Measurements from ENCODE around the gene PURB.
"Not testable (repeated sequence)": the region's sequence is repeated elsewhere in the genome, so short reads cannot be mapped to it uniquely, and the experiment has no call there.

PURB gene

GRCh38 chr7:44891372-44891771, 6.0 kb upstream of the PURB start:
- DNase-seq: peak; percentile 67

- no peak for DNase-seq
Measured at GRCh38 chr7:44889086-44889781, 3.9 kb upstream of the PURB start.

GRCh38 chr7:44887293-44887692, 2.0 kb upstream of the PURB start:
- DNase-seq: no peak

GRCh38 chr7:44884621-44885393, 523 bp downstream of the PURB start:
- peak; percentile 56 for DNase-seq

GRCh38 chr7:44883961-44884620, 1.2 kb downstream of the PURB start:
- DNase-seq: no peak

GRCh38 chr7:44882899-44883298, 2.4 kb downstream of the PURB start:
- no peak for DNase-seq

GRCh38 chr7:44881610-44882009, 3.7 kb downstream of the PURB start:
- no peak for DNase-seq

GRCh38 chr7:44881066-44881600, 4.2 kb downstream of the PURB start:
- no peak for DNase-seq

- DNase-seq: no peak
Measured at GRCh38 chr7:44880317-44881018, 4.9 kb downstream of the PURB start.

- DNase-seq: no peak
Measured at GRCh38 chr7:44876393-44876792, 8.9 kb downstream of the PURB start.

GRCh38 chr7:44875241-44875640, 10.1 kb downstream of the PURB start:
- DNase-seq: no peak

- DNase-seq: no peak
Measured at GRCh38 chr7:44872787-44873186, 12.5 kb downstream of the PURB start.

GRCh38 chr7:44871918-44872317, 13.4 kb downstream of the PURB start:
- not testable (repeated sequence) for DNase-seq

- not testable (repeated sequence) for DNase-seq
Measured at GRCh38 chr7:44870780-44871179, 14.6 kb downstream of the PURB start.

GRCh38 chr7:44870336-44870735, 15.0 kb downstream of the PURB start:
- not testable (repeated sequence) for DNase-seq

- no peak for DNase-seq
Measured at GRCh38 chr7:44867073-44867995, 18.0 kb downstream of the PURB start.

- not testable (repeated sequence) for DNase-seq
Measured at GRCh38 chr7:44861949-44862348, 23.4 kb downstream of the PURB start.

- DNase-seq: no peak
Measured at GRCh38 chr7:44858161-44858560, 27.2 kb downstream of the PURB start.

GRCh38 chr7:44854644-44855364, 30.5 kb downstream of the PURB start:
- DNase-seq: no peak

GRCh38 chr7:44853391-44853790, 31.9 kb downstream of the PURB start:
- DNase-seq: no peak

- DNase-seq: no peak
Measured at GRCh38 chr7:44852590-44852989, 32.7 kb downstream of the PURB start.
